HEK293 (cell line): ENCODE measurements around the gene RNU7-1.

Experiments
- BCL11A ChIP-seq: fragments of 450-650 bp; formaldehyde crosslinking; IDR thresholded peaks from 2 replicates; pipeline ENCODE4 v1.5.1; 2016; ENCODE audit warnings: low read depth, missing biosample characterization, missing genetic modification characterization
- CTCF ChIP-seq: fragments of 450-650 bp; formaldehyde crosslinking; IDR thresholded peaks from 2 replicates; pipeline ENCODE4 v1.5.1; 2016; ENCODE audit warnings: missing biosample characterization, missing genetic modification characterization
- MZF1 ChIP-seq: fragments of 450-650 bp; formaldehyde crosslinking; IDR thresholded peaks from 2 replicates; pipeline ENCODE4 v1.5.1; 2017; ENCODE audit warnings: missing biosample characterization, missing genetic modification characterization, borderline replicate concordance
- ZBTB11 ChIP-seq: fragments of 450-650 bp; formaldehyde crosslinking; conservative IDR thresholded peaks from 2 replicates; pipeline ENCODE4 v1.5.1; 2016; ENCODE audit warnings: low read depth, missing biosample characterization, missing genetic modification characterization
- ZBTB49 ChIP-seq: fragments of 450-650 bp; formaldehyde crosslinking; IDR thresholded peaks from 2 replicates; pipeline ENCODE4 v1.5.1; 2016; ENCODE audit warnings: missing biosample characterization, missing genetic modification characterization, low read depth
- ZFHX2 ChIP-seq: fragments of 450-650 bp; formaldehyde crosslinking; conservative IDR thresholded peaks from 2 replicates; pipeline ENCODE4 v1.5.1; 2016; ENCODE audit warnings: missing biosample characterization, missing genetic modification characterization
- ZIC2 ChIP-seq: fragments of 450-650 bp; formaldehyde crosslinking; IDR thresholded peaks from 2 replicates; pipeline ENCODE4 v1.5.1; 2016; ENCODE audit warnings: missing biosample characterization, missing genetic modification characterization
- ZNF10 ChIP-seq: fragments of 450-650 bp; formaldehyde crosslinking; IDR thresholded peaks from 2 replicates; pipeline ENCODE4 v1.5.1; 2017; ENCODE audit warnings: missing biosample characterization, missing genetic modification characterization
- ZNF114 ChIP-seq: fragments of 450-650 bp; formaldehyde crosslinking; IDR thresholded peaks from 2 replicates; pipeline ENCODE4 v1.5.0; 2017; ENCODE audit warnings: missing biosample characterization, missing genetic modification characterization
- ZNF221 ChIP-seq: fragments of 450-650 bp; formaldehyde crosslinking; IDR thresholded peaks from 2 replicates; pipeline ENCODE4 v1.5.1; 2017; ENCODE audit warnings: missing biosample characterization, missing genetic modification characterization, borderline replicate concordance
- ZNF223 ChIP-seq: fragments of 450-650 bp; formaldehyde crosslinking; IDR thresholded peaks from 2 replicates; pipeline ENCODE4 v1.5.1; 2016; ENCODE audit warnings: missing biosample characterization, missing genetic modification characterization
- ZNF449 ChIP-seq: fragments of 450-650 bp; formaldehyde crosslinking; IDR thresholded peaks from 2 replicates; pipeline ENCODE4 v1.5.1; 2017; ENCODE audit warnings: missing biosample characterization, mild to moderate bottlenecking, missing genetic modification characterization, moderate library complexity
- ZNF473 ChIP-seq: fragments of 450-650 bp; formaldehyde crosslinking; IDR thresholded peaks from 2 replicates; pipeline ENCODE4 v1.5.1; 2017; ENCODE audit warnings: missing biosample characterization, missing genetic modification characterization
- ZNF521 ChIP-seq: fragments of 450-650 bp; formaldehyde crosslinking; IDR thresholded peaks from 2 replicates; pipeline ENCODE4 v1.5.1; 2017; ENCODE audit warnings: missing biosample characterization, mild to moderate bottlenecking, missing genetic modification characterization
- ZNF571 ChIP-seq: fragments of 450-650 bp; formaldehyde crosslinking; IDR thresholded peaks from 2 replicates; pipeline ENCODE4 v1.5.0; 2017; ENCODE audit warnings: missing biosample characterization, missing genetic modification characterization
- TF ChIP-seq, protein P1 (sequence below): fragments of 450-650 bp; formaldehyde crosslinking; IDR thresholded peaks from 2 replicates; pipeline ENCODE4 v1.5.1; 2016; ENCODE audit warnings: missing biosample characterization, missing genetic modification characterization
- TF ChIP-seq, protein P2 (sequence below): fragments of 450-650 bp; formaldehyde crosslinking; IDR thresholded peaks from 2 replicates; pipeline ENCODE4 v1.5.1; 2016; ENCODE audit warnings: missing biosample characterization, missing genetic modification characterization
- TF ChIP-seq, protein P3 (sequence below): fragments of 450-650 bp; formaldehyde crosslinking; IDR thresholded peaks from 2 replicates; pipeline ENCODE4 v1.5.1; 2016; ENCODE audit warnings: missing biosample characterization, missing genetic modification characterization
- TF ChIP-seq, protein P4 (sequence below): fragments of 450-650 bp; formaldehyde crosslinking; IDR thresholded peaks from 2 replicates; pipeline ENCODE4; 2016; ENCODE audit warnings: missing biosample characterization, missing genetic modification characterization

Gene RNU7-1

DNA sequence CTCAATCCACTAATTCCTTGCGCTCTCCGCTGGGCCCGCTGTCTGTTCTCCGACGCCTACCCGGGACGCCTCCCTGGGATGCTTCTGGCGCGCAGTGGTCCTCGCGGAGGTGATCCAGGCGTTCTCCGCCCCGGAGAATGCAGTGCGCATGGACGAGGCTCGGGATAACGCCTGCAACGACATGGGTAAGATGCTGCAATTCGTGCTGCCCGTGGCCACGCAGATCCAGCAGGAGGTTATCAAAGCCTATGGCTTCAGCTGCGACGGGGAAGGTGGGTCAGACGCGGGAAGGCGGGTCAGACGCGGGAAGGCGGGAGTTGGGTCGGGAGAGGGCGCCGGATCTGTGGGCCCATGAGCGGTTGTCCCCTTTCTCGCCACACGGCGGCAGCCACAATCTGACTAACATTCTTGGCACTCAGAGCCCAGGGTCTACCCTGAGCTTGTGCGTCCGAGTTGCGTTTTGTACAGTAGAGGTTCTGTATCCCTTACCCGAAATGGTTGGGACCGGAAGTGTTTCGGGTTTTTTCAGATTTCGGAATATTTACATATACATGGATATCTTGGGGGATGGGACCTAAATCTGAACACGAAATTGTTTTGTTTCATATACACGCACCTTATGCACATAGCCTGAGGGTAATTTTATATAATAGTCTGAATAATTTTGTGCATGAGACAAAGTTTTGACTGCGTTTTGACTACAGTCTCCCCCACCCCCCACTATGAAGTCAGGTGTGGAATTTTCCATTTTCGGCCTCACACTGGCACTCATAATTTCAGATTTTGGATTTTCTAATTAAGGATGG is 968 bp downstream of the RNU7-1 start (continued):
- TF ChIP-seq, protein P1, sequence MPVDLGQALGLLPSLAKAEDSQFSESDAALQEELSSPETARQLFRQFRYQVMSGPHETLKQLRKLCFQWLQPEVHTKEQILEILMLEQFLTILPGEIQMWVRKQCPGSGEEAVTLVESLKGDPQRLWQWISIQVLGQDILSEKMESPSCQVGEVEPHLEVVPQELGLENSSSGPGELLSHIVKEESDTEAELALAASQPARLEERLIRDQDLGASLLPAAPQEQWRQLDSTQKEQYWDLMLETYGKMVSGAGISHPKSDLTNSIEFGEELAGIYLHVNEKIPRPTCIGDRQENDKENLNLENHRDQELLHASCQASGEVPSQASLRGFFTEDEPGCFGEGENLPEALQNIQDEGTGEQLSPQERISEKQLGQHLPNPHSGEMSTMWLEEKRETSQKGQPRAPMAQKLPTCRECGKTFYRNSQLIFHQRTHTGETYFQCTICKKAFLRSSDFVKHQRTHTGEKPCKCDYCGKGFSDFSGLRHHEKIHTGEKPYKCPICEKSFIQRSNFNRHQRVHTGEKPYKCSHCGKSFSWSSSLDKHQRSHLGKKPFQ (tag by site-specific recombination) = peak; percentile 10; the same call in 1 of the 2 replicates
- TF ChIP-seq ZNF10 (tag by site-specific recombination) (peak; percentile 50; the same call in 1 of the 2 replicates), ZNF449 (no peak), ZNF114 (tag by site-specific recombination) (no peak), ZBTB11 (tag by site-specific recombination) (peak; percentile 63), MZF1 (tag by site-specific recombination) (no peak), BCL11A (peak; percentile 87), ZNF473 (tag by site-specific recombination) (no peak), ZNF221 (tag by site-specific recombination) (no peak), ZBTB49 (tag by site-specific recombination) (no peak), ZNF223 (tag by site-specific recombination) (peak; percentile 91), ZFHX2 (peak; percentile 45), ZIC2 (tag by site-specific recombination) (peak; percentile 90), ZNF571 (tag by site-specific recombination) (no peak), CTCF (tag by site-specific recombination) (peak; percentile 99), ZNF521 (tag by site-specific recombination) (no peak)
- TF ChIP-seq, protein P2, sequence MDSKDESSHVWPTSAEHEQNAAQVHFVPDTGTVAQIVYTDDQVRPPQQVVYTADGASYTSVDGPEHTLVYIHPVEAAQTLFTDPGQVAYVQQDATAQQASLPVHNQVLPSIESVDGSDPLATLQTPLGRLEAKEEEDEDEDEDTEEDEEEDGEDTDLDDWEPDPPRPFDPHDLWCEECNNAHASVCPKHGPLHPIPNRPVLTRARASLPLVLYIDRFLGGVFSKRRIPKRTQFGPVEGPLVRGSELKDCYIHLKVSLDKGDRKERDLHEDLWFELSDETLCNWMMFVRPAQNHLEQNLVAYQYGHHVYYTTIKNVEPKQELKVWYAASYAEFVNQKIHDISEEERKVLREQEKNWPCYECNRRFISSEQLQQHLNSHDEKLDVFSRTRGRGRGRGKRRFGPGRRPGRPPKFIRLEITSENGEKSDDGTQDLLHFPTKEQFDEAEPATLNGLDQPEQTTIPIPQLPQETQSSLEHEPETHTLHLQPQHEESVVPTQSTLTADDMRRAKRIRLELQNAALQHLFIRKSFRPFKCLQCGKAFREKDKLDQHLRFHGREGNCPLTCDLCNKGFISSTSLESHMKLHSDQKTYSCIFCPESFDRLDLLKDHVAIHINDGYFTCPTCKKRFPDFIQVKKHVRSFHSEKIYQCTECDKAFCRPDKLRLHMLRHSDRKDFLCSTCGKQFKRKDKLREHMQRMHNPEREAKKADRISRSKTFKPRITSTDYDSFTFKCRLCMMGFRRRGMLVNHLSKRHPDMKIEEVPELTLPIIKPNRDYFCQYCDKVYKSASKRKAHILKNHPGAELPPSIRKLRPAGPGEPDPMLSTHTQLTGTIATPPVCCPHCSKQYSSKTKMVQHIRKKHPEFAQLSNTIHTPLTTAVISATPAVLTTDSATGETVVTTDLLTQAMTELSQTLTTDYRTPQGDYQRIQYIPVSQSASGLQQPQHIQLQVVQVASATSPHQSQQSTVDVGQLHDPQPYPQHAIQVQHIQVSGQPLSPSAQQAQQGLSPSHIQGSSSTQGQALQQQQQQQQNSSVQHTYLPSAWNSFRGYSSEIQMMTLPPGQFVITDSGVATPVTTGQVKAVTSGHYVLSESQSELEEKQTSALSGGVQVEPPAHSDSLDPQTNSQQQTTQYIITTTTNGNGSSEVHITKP (tag by site-specific recombination) = peak; percentile 91
- TF ChIP-seq, protein P3, sequence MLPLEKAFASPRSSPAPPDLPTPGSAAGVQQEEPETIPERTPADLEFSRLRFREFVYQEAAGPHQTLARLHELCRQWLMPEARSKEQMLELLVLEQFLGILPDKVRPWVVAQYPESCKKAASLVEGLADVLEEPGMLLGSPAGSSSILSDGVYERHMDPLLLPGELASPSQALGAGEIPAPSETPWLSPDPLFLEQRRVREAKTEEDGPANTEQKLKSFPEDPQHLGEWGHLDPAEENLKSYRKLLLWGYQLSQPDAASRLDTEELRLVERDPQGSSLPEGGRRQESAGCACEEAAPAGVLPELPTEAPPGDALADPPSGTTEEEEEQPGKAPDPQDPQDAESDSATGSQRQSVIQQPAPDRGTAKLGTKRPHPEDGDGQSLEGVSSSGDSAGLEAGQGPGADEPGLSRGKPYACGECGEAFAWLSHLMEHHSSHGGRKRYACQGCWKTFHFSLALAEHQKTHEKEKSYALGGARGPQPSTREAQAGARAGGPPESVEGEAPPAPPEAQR (tag by site-specific recombination) = no peak
- TF ChIP-seq, protein P4, sequence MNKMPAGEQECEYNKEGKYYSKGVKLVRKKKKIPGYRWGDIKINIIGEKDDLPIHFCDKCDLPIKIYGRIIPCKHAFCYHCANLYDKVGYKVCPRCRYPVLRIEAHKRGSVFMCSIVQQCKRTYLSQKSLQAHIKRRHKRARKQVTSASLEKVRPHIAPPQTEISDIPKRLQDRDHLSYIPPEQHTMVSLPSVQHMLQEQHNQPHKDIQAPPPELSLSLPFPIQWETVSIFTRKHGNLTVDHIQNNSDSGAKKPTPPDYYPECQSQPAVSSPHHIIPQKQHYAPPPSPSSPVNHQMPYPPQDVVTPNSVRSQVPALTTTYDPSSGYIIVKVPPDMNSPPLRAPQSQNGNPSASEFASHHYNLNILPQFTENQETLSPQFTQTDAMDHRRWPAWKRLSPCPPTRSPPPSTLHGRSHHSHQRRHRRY (tag by site-specific recombination) = no peak
